ENCODE measurements around the gene C5orf24. TPM values are rescaled to one million over a fixed set of nuclear protein-coding genes. Genes with fewer than 3 reads are reported as not detected.
"Not testable (repeated sequence)": the region's sequence is repeated elsewhere in the genome, so short reads cannot be mapped to it uniquely, and the experiment has no call there.

C5orf24 gene
- polyA plus RNA-seq, 3 donors: 5.6 to 17.1 (median 6.6) TPM

- peaks cover 0 to 14% of the 10 kb centered on the region in 2 donors for H3K36me3 ChIP-seq (replicated peaks in 1 of 2; ENCODE audit: control insufficient read depth in 1 of 2, insufficient read depth in 2 of 2, low read length in 2 of 2)
- intact Hi-C loops (cut with micrococcal nuclease): no loop called here
- H3K4me2 ChIP-seq (replicated peaks; ENCODE audit: extremely low read depth, low read length, poor library complexity, severe bottlenecking): no peak overlapping the region
- DNase-seq: no peak
- no peak overlapping the region for H3K27ac ChIP-seq (ENCODE audit: low read depth in 1 of 2, low read length in 2 of 2)
- H3K4me3 ChIP-seq (replicated peaks in 1 of 3; ENCODE audit: low read depth in 2 of 3, low read length in 3 of 3): no peak overlapping the region
- peaks cover 64% of the 10 kb centered on the region for H3K79me2 ChIP-seq (ENCODE audit: insufficient read depth, low read length)
- Mint-ChIP-seq H3K27ac (peak overlapping the region in 1 of 7 donors; percentile 75), H3K4me1 (peaks cover 25% of the 10 kb centered on the region), H3K36me3 (peaks cover 21 to 31% of the 10 kb centered on the region in 2 donors), H3K4me3 (no peak overlapping the region), H3K9me3 (peaks cover 0 to 5% (median 0%) of the 10 kb centered on the region in 7 donors), H3K27me3 (ENCODE audit: low read depth in 3 of 3) (peaks cover 0 to 2% (median 0%) of the 10 kb centered on the region in 3 donors)
- H3K9me3 ChIP-seq (replicated peaks in 1 of 2; ENCODE audit: control insufficient read depth in 1 of 2, insufficient read depth in 1 of 2, low read length in 2 of 2): no peaks in the 10 kb centered on the region
- no peak overlapping the region for H3K9ac ChIP-seq (ENCODE audit: insufficient read depth, low read length, poor library complexity, severe bottlenecking)
- no peak overlapping the region for H2AFZ ChIP-seq (ENCODE audit: insufficient read depth, low read depth, low read length, poor library complexity, severe bottlenecking)
- no peaks in the 10 kb centered on the region for H3K27me3 ChIP-seq (ENCODE audit: control insufficient read depth in 2 of 2, insufficient read depth in 2 of 2, low read length in 2 of 2)
- H3K4me1 ChIP-seq (ENCODE audit: control insufficient read depth in 1 of 2, insufficient read depth in 2 of 2, low read length in 2 of 2): peaks cover 13 to 20% of the 10 kb centered on the region in 2 donors
- no CpG with 5 or more reads among the region's 3 CpGs for WGBS (ENCODE audit: insufficient coverage)
- peaks cover 20% of the 10 kb centered on the region for H4K20me1 ChIP-seq (ENCODE audit: insufficient read depth, low read length)
- TF ChIP-seq CTCF (IDR thresholded peaks at IDR 0.05): no peak
These were observed 32.6 kb downstream of the C5orf24 start for GRCh38 chr5:134878403-134878802.

DNA sequence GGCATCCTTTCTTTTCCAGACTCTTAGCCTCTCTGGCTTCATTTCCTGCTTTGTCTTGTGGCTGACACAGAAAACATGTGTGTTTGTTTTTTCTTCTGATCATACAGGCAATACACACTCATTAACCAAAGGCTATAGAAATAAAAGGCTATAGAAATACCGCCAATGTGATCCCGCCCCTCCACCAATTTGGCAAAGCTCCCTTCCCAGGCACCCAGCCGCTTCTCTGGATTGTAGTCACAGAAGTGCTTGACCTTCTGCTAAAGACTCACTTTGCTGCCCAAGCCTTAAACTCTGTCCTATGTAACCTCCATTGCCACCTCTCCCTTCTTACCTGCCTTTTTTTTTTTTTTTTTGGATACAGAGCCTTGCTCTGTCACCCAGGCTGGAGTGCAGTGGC, 33.7 kb downstream of the C5orf24 start:
- Histone ChIP-seq H4K20me1 (ENCODE audit: insufficient read depth, low read length) (peaks cover 24% of the 10 kb centered on the region), H3K79me2 (ENCODE audit: insufficient read depth, low read length) (peaks cover 63% of the 10 kb centered on the region), H3K4me1 (ENCODE audit: control insufficient read depth in 1 of 2, insufficient read depth in 2 of 2, low read length in 2 of 2) (peaks cover 6 to 13% of the 10 kb centered on the region in 2 donors), H2AFZ (ENCODE audit: insufficient read depth, low read depth, low read length, poor library complexity, severe bottlenecking) (no peak overlapping the region), H3K27me3 (ENCODE audit: control insufficient read depth in 2 of 2, insufficient read depth in 2 of 2, low read length in 2 of 2) (no peaks in the 10 kb centered on the region), H3K9ac (ENCODE audit: insufficient read depth, low read length, poor library complexity, severe bottlenecking) (no peak overlapping the region), H3K36me3 (replicated peaks in 1 of 2; ENCODE audit: control insufficient read depth in 1 of 2, insufficient read depth in 2 of 2, low read length in 2 of 2) (peaks cover 0 to 14% of the 10 kb centered on the region in 2 donors), H3K27ac (ENCODE audit: low read depth in 1 of 2, low read length in 2 of 2) (no peak overlapping the region), H3K4me2 (replicated peaks; ENCODE audit: extremely low read depth, low read length, poor library complexity, severe bottlenecking) (no peak overlapping the region), H3K9me3 (replicated peaks in 1 of 2; ENCODE audit: control insufficient read depth in 1 of 2, insufficient read depth in 1 of 2, low read length in 2 of 2) (no peaks in the 10 kb centered on the region), H3K4me3 (replicated peaks in 1 of 3; ENCODE audit: low read depth in 2 of 3, low read length in 3 of 3) (no peak overlapping the region)
- no peak for TF ChIP-seq CTCF (IDR thresholded peaks at IDR 0.05)
- peaks cover 23% of the 10 kb centered on the region for H3K4me1 Mint-ChIP-seq
- 100% methylated on average over 3 of the region's 3 CpGs for WGBS (ENCODE audit: insufficient coverage)
- intact Hi-C loops (cut with micrococcal nuclease): no loop called here
- H3K27ac Mint-ChIP-seq: peak overlapping the region in 1 of 7 donors; percentile 21
- peaks cover 0 to 2% (median 0%) of the 10 kb centered on the region in 3 donors for H3K27me3 Mint-ChIP-seq (ENCODE audit: low read depth in 3 of 3)
- peaks cover 21 to 31% of the 10 kb centered on the region in 2 donors for H3K36me3 Mint-ChIP-seq
- peak overlapping the region in 1 of 2 donors; percentile 41 for H3K4me3 Mint-ChIP-seq
- no peak for DNase-seq
- peaks cover 0 to 2% (median 0%) of the 10 kb centered on the region in 7 donors for H3K9me3 Mint-ChIP-seq

DNA sequence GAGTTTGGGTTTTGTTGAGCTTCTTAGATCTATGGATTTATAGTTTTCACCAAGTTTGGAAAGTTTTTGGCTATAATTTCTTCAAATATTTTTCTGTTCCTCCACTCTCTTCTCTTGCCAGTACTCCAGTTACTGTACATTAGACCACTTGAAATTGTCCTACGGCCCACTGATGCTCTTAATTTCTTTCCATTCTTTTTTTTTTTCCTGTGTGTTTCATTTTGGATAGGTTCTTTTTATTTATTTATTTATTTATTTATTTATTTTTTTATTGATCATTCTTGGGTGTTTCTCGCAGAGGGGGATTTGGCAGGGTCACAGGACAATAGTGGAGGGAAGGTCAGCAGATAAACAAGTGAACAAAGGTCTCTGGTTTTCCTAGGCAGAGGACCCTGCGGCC, 35.2 kb downstream of the C5orf24 start:
- DNase-seq; H3K9me3 ChIP-seq (replicated peaks in 1 of 2; ENCODE audit: control insufficient read depth in 1 of 2, insufficient read depth in 1 of 2, low read length in 2 of 2); H3K27me3 Mint-ChIP-seq (ENCODE audit: low read depth in 3 of 3); intact Hi-C loops (cut with micrococcal nuclease); H3K4me3 Mint-ChIP-seq; H3K4me1 ChIP-seq (ENCODE audit: control insufficient read depth in 1 of 2, insufficient read depth in 2 of 2, low read length in 2 of 2); H2AFZ ChIP-seq (ENCODE audit: insufficient read depth, low read depth, low read length, poor library complexity, severe bottlenecking); H3K9me3 Mint-ChIP-seq; H3K27ac ChIP-seq (ENCODE audit: low read depth in 1 of 2, low read length in 2 of 2); H3K4me2 ChIP-seq (replicated peaks; ENCODE audit: extremely low read depth, low read length, poor library complexity, severe bottlenecking); H3K27me3 ChIP-seq (ENCODE audit: control insufficient read depth in 2 of 2, insufficient read depth in 2 of 2, low read length in 2 of 2); H3K9ac ChIP-seq (ENCODE audit: insufficient read depth, low read length, poor library complexity, severe bottlenecking); H3K4me3 ChIP-seq (replicated peaks in 1 of 3; ENCODE audit: low read depth in 2 of 3, low read length in 3 of 3): not testable (repeated sequence)
- Histone ChIP-seq H4K20me1 (ENCODE audit: insufficient read depth, low read length) (peaks cover 37% of the 10 kb centered on the region), H3K79me2 (ENCODE audit: insufficient read depth, low read length) (peaks cover 59% of the 10 kb centered on the region), H3K36me3 (replicated peaks in 1 of 2; ENCODE audit: control insufficient read depth in 1 of 2, insufficient read depth in 2 of 2, low read length in 2 of 2) (peaks cover 0 to 16% of the 10 kb centered on the region in 2 donors)
- WGBS (ENCODE audit: insufficient coverage): no CpG with 5 or more reads among the region's 3 CpGs
- Mint-ChIP-seq H3K27ac (peak overlapping the region in 1 of 7 donors; percentile 0), H3K36me3 (peaks cover 21 to 31% of the 10 kb centered on the region in 2 donors), H3K4me1 (peaks cover 13% of the 10 kb centered on the region)

All from CD14-positive monocyte (primary cell).